ENCODE results near the gene ERH. TPM values are rescaled to one million over a fixed set of nuclear protein-coding genes. Genes with fewer than 3 reads are reported as not detected.

ERH gene
- total and polyA plus RNA-seq, 2 donors (not counting 1 experiment from before 2014, with no cell fraction given) = 29.3 to 169 TPM

GRCh38 chr14:69375182-69375581 is 22.9 kb downstream of the ERH start:
- Mint-ChIP-seq H3K4me3 (no peak overlapping the region), H3K4me1 (no peaks in the 10 kb centered on the region), H3K27me3 (no peaks in the 10 kb centered on the region), H3K27ac (no peak overlapping the region), H3K9me3 (ENCODE audit: insufficient read depth) (peaks cover 2% of the 10 kb centered on the region)
- H3K79me2 ChIP-seq (ENCODE audit: control insufficient read depth, insufficient read depth, low read length) = no peaks in the 10 kb centered on the region
- intact Hi-C loops (cut with micrococcal nuclease) = no loop called here
- no peaks in the 10 kb centered on the region for H3K4me1 ChIP-seq (ENCODE audit: control insufficient read depth in 2 of 2, insufficient read depth in 2 of 2, low read length in 2 of 2)
- ATAC-seq (ENCODE audit: low read depth) (no peak), DNase-seq (no peak)
- no peak overlapping the region for H3K9ac ChIP-seq (ENCODE audit: low read length)
- ChIA-PET POLR2A (no interaction called here), CTCF (no interaction called here)
- H4K20me1 ChIP-seq (ENCODE audit: control insufficient read depth, insufficient read depth, low read length, poor library complexity, severe bottlenecking) = no peaks in the 10 kb centered on the region
- no peak overlapping the region for H3K4me2 ChIP-seq (replicated peaks; ENCODE audit: low read depth, low read length, poor library complexity, severe bottlenecking)
- H2AFZ ChIP-seq (ENCODE audit: insufficient read depth, low read depth, low read length, poor library complexity, severe bottlenecking) = no peak overlapping the region
- no peak for TF ChIP-seq CTCF (IDR thresholded peaks at IDR 0.05)
- no peak for TF ChIP-seq EZH2 (IDR thresholded peaks at IDR 0.05; ENCODE audit: borderline replicate concordance, insufficient read depth, low read depth, low read length, poor library complexity, severe bottlenecking)
- H3K36me3 ChIP-seq (replicated peaks in 1 of 2; ENCODE audit: control extremely low read depth in 1 of 2, control insufficient read depth in 1 of 2, extremely low read depth in 1 of 2, insufficient read depth in 2 of 2, low read length in 1 of 2) = peaks cover 0 to 20% of the 10 kb centered on the region in 2 experiments
- H3K9me3 ChIP-seq (ENCODE audit: control extremely low read depth in 1 of 3, control insufficient read depth in 2 of 3, insufficient read depth in 1 of 3, low read length in 2 of 3) = peaks cover 0 to 6% (median 3%) of the 10 kb centered on the region in 3 donors
- H3K4me3 ChIP-seq (ENCODE audit: control extremely low read depth in 1 of 5, extremely low read depth in 1 of 5, insufficient read depth in 1 of 5, low read depth in 2 of 5, low read length in 4 of 5) = no peak overlapping the region
- H3K27ac ChIP-seq (ENCODE audit: low read length in 2 of 2) = no peak overlapping the region
- WGBS (ENCODE audit: insufficient coverage) = no CpG with 5 or more reads among the region's 3 CpGs
- H3K27me3 ChIP-seq (replicated peaks in 1 of 4; ENCODE audit: control extremely low read depth in 1 of 4, control insufficient read depth in 3 of 4, insufficient read depth in 4 of 4, low read length in 3 of 4) = no peaks in the 10 kb centered on the region

GRCh38 chr14:69374235-69374634 is 23.9 kb downstream of the ERH start:
- Histone ChIP-seq H3K9me3 (ENCODE audit: control extremely low read depth in 1 of 3, control insufficient read depth in 2 of 3, insufficient read depth in 1 of 3, low read length in 2 of 3) (peaks cover 0 to 6% (median 3%) of the 10 kb centered on the region in 3 donors), H2AFZ (ENCODE audit: insufficient read depth, low read depth, low read length, poor library complexity, severe bottlenecking) (no peak overlapping the region), H3K36me3 (replicated peaks in 1 of 2; ENCODE audit: control extremely low read depth in 1 of 2, control insufficient read depth in 1 of 2, extremely low read depth in 1 of 2, insufficient read depth in 2 of 2, low read length in 1 of 2) (peaks cover 0 to 14% of the 10 kb centered on the region in 2 experiments), H3K4me2 (replicated peaks; ENCODE audit: low read depth, low read length, poor library complexity, severe bottlenecking) (no peak overlapping the region), H3K4me3 (ENCODE audit: control extremely low read depth in 1 of 5, extremely low read depth in 1 of 5, insufficient read depth in 1 of 5, low read depth in 2 of 5, low read length in 4 of 5) (no peak overlapping the region), H3K27me3 (replicated peaks in 1 of 4; ENCODE audit: control extremely low read depth in 1 of 4, control insufficient read depth in 3 of 4, insufficient read depth in 4 of 4, low read length in 3 of 4) (no peaks in the 10 kb centered on the region), H3K79me2 (ENCODE audit: control insufficient read depth, insufficient read depth, low read length) (no peaks in the 10 kb centered on the region), H3K9ac (ENCODE audit: low read length) (no peak overlapping the region), H3K4me1 (ENCODE audit: control insufficient read depth in 2 of 2, insufficient read depth in 2 of 2, low read length in 2 of 2) (no peaks in the 10 kb centered on the region), H4K20me1 (ENCODE audit: control insufficient read depth, insufficient read depth, low read length, poor library complexity, severe bottlenecking) (no peaks in the 10 kb centered on the region), H3K27ac (ENCODE audit: low read length in 2 of 2) (no peak overlapping the region)
- no peak for TF ChIP-seq CTCF (IDR thresholded peaks at IDR 0.05)
- no peak for TF ChIP-seq EZH2 (IDR thresholded peaks at IDR 0.05; ENCODE audit: borderline replicate concordance, insufficient read depth, low read depth, low read length, poor library complexity, severe bottlenecking)
- intact Hi-C loops (cut with micrococcal nuclease) = no loop called here
- ATAC-seq (ENCODE audit: low read depth) (no peak), DNase-seq (no peak)
- Mint-ChIP-seq H3K4me3 (no peak overlapping the region), H3K9me3 (ENCODE audit: insufficient read depth) (peaks cover 2% of the 10 kb centered on the region), H3K4me1 (no peaks in the 10 kb centered on the region), H3K27me3 (no peaks in the 10 kb centered on the region), H3K27ac (no peak overlapping the region)
- POLR2A ChIA-PET = no interaction called here
- CTCF ChIA-PET = no interaction called here
